GM19395 (cell line): ENCODE data around the gene NUP153.
"Not testable (repeated sequence)": the region's sequence is repeated elsewhere in the genome, so short reads cannot be mapped to it uniquely, and the experiment has no call there.

Experiments
- ATAC-seq: cut with Tn5 transposase; IDR thresholded peaks from one replicate; pipeline ENCODE4 v1.9.1; 2021; ENCODE audit warnings: mild to moderate bottlenecking, moderate library complexity; ENCODE audit not compliant: unreplicated experiment

NUP153 gene

DNA sequence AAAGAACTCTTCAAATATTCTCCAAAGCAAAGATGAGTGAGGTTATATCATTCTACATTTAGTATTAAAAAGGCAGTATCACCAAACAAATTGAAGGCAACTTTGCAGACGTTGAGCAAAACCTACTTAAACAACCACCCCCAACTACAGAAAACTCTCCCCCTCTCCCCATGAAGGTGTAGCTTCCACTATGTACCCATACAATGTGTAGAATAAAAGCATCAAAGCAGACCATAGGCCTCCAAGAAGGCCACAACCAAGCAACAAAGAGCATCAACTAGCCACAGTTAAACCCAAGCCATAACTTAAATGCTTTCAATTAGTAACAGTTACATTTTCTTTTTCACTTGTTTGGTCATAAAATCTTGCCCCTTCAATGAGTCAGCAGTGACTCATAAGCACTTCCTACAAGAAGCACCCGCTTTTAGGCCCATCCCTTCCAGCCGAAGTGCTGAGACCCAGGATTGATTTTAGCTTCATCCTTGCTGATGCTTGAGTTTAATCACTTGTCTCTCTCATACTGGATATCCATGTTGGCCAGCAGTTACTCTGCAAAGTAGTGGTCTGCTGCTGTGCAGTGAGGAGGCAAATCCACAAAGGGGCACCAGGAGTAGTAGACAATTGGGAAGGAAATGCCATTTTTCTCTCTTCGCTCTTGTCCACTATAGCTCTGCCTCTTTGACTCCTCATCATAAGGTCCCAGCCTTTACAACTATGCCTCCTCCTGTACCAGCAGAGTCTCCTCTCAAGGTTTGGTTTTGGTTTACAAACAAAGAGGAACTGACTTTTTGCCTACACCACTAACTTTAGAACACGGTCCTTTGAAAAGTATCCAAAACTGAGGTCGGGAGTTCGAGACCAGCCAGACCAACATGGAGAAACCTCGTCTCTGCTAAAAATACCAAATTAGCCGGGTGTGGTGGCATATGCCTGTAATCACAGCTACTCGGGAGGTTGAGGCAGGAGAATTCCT lies 8.4 kb upstream of the NUP153 start:
- ATAC-seq, result peak; percentile 89

DNA sequence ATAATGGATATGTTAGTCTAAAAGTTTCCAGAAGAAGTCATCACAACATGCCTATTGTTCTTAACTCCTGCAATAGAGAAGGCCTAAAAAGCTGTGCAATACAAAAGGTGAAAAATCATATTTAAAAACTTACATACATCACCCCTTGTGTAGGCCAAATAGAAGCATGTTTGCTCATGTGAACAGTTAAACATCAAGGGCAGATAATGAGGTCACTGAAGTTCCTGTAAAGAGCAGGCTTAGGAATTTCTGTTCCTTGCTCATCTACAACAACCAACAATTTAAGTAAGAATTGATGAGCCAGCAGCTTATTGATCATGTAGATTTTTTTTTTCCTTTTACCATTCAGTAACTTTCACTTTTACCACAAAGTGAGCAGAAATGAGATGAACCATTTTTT lies 7.5 kb upstream of the NUP153 start:
- no peak for ATAC-seq

GRCh38 chr6:17712576-17712975 lies 5.9 kb upstream of the NUP153 start:
- no peak for ATAC-seq

GRCh38 chr6:17710331-17710730 lies 3.6 kb upstream of the NUP153 start:
- ATAC-seq, result no peak

GRCh38 chr6:17709476-17709875 lies 2.8 kb upstream of the NUP153 start:
- no peak for ATAC-seq

GRCh38 chr6:17708035-17708434 lies 1.3 kb upstream of the NUP153 start:
- ATAC-seq, result not testable (repeated sequence)

DNA sequence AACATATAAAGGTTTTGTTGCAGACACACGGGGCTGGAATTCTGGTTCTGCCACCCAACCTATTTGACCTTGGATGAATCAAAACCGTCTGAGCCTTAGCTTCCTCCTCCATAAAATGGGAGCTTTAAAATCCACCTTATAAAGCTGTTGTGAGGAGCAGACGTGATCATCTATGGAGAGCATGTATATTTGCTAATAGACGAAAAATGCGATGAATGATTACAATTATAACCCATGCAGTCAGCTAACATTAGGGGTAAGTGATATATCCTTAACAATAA lies 586 bp upstream of the NUP153 start:
- ATAC-seq, result no peak

GRCh38 chr6:17705778-17706579 lies 746 bp downstream of the NUP153 start:
- ATAC-seq, result peak; percentile 67

DNA sequence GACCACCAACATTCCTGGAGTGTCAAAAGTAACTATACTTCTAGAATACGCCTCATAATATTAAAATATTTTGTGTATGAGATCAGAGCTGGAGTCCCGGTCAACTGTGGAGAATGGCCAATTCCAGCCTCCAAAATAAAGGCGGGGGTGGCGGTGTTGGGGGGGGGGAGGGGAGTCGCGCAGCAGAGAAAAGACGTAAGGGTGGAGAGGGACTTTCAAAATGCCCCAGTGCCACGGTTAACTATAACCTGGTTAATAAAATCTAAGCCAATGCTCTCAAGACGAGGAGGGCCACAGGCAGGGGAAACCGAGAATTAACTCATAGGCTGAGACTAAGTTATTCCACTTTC lies 1.3 kb downstream of the NUP153 start:
- ATAC-seq, result peak; percentile 5

- ATAC-seq, result no peak
Measured at GRCh38 chr6:17703256-17703694, 3.5 kb downstream of the NUP153 start.

DNA sequence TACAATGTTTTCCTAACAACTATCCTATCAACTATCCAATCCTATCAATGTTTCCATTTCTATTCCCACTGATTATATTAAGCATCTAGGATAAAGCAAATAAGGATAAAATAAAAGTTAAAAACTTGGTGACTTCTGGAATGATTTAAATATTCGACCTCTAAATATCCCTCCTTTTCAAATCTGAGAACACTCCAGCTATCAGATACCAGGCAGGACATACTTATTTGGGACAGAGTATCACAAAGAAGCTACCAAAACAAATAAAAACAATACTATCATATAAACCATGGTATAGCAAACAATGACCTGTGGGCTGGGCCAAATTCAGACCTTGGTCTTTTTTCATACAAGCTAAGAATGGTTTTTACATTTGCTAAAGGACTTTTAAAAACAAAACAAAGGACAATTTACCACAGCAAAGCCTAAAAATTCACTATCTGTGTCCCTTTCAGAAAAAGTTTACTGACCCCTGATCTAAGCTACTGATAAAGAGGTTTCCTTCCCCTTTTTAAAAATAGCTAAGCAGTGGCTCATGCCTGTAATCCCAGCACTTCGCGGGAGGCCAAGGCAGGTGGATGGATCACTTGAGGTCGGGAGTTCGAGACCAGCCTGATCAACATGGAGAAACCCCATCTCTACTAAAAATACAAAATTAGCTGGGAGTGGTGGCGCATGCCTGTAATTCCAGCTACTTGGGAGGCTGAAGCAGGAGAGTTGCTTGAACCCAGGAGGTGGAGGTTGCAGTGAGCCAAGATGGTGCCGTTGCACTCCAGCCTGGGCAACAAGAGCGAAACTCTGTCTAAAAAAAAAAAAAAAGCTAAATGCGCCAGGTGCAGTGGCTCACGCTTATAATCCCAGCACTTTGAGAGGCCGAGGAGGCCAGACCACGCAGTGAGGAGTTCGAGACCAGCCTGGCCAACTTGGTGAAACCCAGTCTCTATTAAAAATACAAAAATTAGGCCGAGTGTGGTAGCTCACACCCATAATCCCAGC lies 6.0 kb downstream of the NUP153 start:
- ATAC-seq, result no peak

- ATAC-seq, result no peak
Measured at GRCh38 chr6:17691925-17692538, 14.7 kb downstream of the NUP153 start.

DNA sequence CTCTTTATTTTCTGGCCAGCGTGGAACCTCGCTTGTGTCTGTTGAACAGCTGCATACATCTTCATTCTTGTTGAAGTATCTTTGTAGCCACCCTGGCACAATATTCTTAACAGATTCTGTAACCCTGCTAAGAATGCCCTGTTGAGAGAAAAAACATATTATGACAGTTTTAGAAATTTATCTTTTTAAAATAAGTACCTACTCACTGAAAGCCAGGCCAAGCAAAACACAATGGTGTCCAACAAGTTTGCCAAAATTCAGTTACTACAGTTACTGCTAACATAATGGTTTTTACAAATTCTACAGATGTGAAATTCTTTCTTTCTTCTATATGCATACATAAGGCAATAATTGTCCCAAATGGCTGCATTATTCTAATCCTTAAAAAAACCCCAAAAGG lies 18.2 kb downstream of the NUP153 start:
- no peak for ATAC-seq

- no peak for ATAC-seq
Measured at GRCh38 chr6:17687136-17687535, 19.6 kb downstream of the NUP153 start.

GRCh38 chr6:17684134-17684533 lies 22.6 kb downstream of the NUP153 start:
- ATAC-seq, result no peak

DNA sequence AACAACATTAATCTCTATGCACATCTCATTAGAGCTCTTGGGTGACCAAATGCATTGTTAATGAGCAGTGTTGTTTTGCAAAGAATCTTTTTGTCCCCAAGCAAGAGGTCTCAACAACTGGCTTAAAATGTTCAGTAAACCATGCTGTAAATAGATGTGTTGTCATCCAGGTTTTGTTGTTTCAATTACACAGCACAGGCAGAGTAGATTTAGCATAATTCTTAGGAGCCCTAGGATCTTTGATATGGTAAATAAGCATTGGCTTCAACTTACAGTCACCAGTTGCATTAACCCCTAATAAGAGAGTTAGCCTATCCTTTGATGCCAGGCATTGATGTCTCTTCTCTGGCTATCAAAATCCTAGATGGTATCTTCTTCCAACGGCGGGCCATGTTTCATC lies 23.3 kb downstream of the NUP153 start:
- no peak for ATAC-seq

DNA sequence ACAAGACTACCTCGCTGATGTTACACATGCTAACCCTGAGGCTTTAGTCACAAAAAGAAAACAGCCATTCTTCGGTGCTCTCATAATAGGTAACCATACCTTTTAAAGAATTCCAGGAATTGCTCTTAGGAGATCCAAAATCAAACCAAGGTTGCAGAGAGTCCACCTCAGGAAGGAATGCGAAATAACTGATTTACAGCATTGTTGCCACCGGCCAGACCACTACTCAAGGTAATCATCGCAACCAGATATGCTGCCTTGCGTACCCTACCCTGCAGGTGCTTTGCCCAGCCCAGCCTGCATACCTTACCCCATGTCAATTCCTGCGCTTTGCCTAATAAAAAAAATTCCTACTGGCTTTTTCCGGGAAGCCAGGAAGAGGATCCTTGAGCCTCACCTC lies 27.0 kb downstream of the NUP153 start:
- no peak for ATAC-seq

DNA sequence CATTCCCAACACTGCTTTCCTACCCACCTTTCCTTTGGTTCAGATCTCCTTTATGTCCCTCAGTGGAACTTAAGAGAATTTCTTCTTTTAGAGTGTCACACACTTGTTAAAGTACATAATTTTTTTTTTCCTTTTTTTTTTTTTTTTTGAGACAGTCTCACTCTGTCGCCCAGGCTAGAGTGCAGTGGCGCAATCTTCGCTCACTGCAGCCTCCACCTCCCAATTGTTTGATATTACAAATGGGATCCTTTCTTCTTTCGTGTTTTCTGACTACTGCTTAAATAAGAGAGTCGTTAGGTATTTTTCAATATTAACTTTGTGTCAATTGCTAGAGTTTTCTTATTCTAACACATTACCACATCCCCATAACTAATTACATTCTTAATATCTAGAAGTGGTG lies 29.1 kb downstream of the NUP153 start:
- ATAC-seq, result no peak

DNA sequence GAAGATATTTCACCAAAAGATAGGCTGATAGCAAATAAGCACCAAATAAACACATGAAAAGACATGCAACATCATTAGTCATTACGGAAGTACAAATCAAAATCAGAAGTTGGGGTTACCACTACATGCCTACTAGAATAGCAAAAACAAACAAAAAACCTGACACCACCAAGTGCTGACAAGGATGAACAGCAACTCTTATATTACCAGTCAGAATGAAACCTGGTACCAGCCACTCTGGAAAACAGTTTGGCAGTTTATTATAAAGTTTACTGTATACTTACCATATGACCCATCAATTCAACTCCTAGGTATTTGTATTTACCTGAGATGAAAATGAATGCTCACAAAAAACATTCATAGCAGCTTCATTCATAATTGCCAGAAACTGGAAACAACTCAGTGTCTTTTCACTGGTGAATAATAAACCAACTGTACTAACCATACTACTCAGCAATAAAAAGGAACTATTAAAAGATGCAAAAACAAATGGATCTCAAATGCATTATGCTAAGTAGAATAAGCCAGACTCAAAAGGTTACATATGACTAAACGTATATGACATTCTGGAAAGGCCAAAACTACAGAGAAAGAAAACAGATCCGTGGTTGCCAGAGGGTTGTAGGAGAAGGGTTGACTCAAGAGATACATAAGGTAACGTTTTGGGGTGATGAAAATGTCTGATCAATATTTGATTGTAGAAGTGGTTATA lies 33.0 kb downstream of the NUP153 start:
- ATAC-seq, result no peak
